Osteocyte (in vitro differentiated cells): ENCODE results near the gene LHFPL3. TPM values are rescaled to one million over a fixed set of nuclear protein-coding genes. Genes with fewer than 3 reads are reported as not detected.

Source experiments
- DNase-seq: peaks from one replicate; pipeline ENCODE4 v3.0.0; 2021; ENCODE audit warnings: mixed read lengths; ENCODE audit not compliant: unreplicated experiment; ENCODE audit errors: extremely low spot score
- H3K27ac Mint-ChIP-seq: one replicate; pipeline ENCODE4 v1.8.0; 2021; ENCODE audit warnings: mild to moderate bottlenecking, mixed read lengths; ENCODE audit not compliant: unreplicated experiment
- H3K27me3 Mint-ChIP-seq: one replicate; pipeline ENCODE4 v1.8.0; 2021; ENCODE audit warnings: mixed read lengths; ENCODE audit not compliant: unreplicated experiment
- H3K36me3 Mint-ChIP-seq: one replicate; pipeline ENCODE4 v1.8.0; 2021; ENCODE audit warnings: mixed read lengths; ENCODE audit not compliant: unreplicated experiment
- H3K4me1 Mint-ChIP-seq: one replicate; pipeline ENCODE4 v1.8.0; 2021; ENCODE audit warnings: mixed read lengths; ENCODE audit not compliant: unreplicated experiment
- H3K4me3 Mint-ChIP-seq: one replicate; pipeline ENCODE4 v1.8.0; 2021; ENCODE audit warnings: mild to moderate bottlenecking, moderate library complexity, mixed read lengths; ENCODE audit not compliant: unreplicated experiment
- H3K9me3 Mint-ChIP-seq: one replicate; pipeline ENCODE4 v1.8.0; 2021; ENCODE audit warnings: mixed read lengths; ENCODE audit not compliant: unreplicated experiment
- CTCF ChIP-seq: fragments of 200-600 bp; sonication (generic); IDR thresholded peaks from 2 replicates; pipeline ENCODE4 v1.5.0; 2021; ENCODE audit warnings: antibody characterized with exemption, mild to moderate bottlenecking, moderate library complexity
- total RNA-seq: library from RNA; stranded (reverse); gene quantifications from 2 replicates; pipeline ENCODE4 v1.2.1, GENCODE V29; 2021

LHFPL3 gene
- total RNA-seq, 1 donor from 2014 or later: not detected

GRCh38 chr7:104509874-104510273 lies 181.5 kb downstream of the LHFPL3 start:
- TF ChIP-seq CTCF: no peak
- no peak for DNase-seq
- Mint-ChIP-seq H3K9me3 (peaks cover 22% of the 10 kb centered on the region), H3K27me3 (no peaks in the 10 kb centered on the region), H3K4me1 (no peaks in the 10 kb centered on the region), H3K27ac (no peak overlapping the region), H3K4me3 (no peak overlapping the region), H3K36me3 (no peaks in the 10 kb centered on the region)

DNA sequence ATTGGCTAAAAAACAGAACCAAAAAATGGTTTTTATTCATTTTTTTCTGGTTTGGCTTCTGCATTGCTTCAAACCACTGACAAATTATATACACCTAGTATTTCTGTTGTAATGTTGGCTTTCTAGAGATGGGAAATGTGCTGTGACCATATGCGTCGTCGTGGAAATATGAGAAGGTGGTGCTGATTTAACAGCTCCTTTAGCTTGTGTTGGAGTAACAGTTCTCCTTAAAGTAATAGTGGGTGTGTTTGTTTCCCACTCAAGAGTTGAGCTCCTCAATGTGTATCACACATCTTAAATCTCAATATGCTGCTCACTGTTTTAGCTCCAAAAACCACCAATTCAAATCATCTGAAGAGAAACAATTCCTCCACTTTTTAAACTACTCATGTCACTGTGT lies 196.4 kb downstream of the LHFPL3 start:
- Mint-ChIP-seq H3K27me3 (no peaks in the 10 kb centered on the region), H3K4me1 (no peaks in the 10 kb centered on the region), H3K27ac (no peak overlapping the region), H3K9me3 (peaks cover 5% of the 10 kb centered on the region), H3K4me3 (no peak overlapping the region), H3K36me3 (no peaks in the 10 kb centered on the region)
- TF ChIP-seq CTCF: no peak
- no peak for DNase-seq

GRCh38 chr7:104528142-104528541 lies 199.7 kb downstream of the LHFPL3 start:
- Mint-ChIP-seq H3K9me3 (peaks cover 5% of the 10 kb centered on the region), H3K36me3 (no peaks in the 10 kb centered on the region), H3K4me1 (no peaks in the 10 kb centered on the region), H3K27ac (no peak overlapping the region), H3K27me3 (no peaks in the 10 kb centered on the region), H3K4me3 (no peak overlapping the region)
- TF ChIP-seq CTCF: no peak
- DNase-seq: no peak

DNA sequence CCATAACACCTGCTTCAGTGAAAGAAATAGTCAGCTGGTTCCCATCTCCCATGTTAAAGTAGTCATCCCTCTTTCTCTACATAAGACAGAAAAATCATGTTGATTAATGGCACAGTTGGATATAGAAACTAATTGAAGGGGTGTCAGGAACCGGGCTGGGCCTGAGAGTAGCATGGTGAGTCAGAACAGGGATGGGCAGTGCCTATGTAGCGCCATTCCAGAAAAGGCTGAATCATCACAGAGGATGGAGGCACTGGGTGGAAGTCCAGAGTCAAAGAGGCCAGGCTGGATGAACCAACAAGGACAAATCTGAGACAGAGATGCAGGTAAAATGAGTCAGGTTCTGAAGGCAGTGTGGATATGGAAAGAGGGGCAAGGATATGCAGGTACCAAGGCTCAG lies 201.2 kb downstream of the LHFPL3 start:
- no peaks in the 10 kb centered on the region for H3K4me1 Mint-ChIP-seq
- H3K4me3 Mint-ChIP-seq: no peak overlapping the region
- no peaks in the 10 kb centered on the region for H3K36me3 Mint-ChIP-seq
- no peak overlapping the region for H3K27ac Mint-ChIP-seq
- H3K9me3 Mint-ChIP-seq: peaks cover 5% of the 10 kb centered on the region
- TF ChIP-seq CTCF: no peak
- no peaks in the 10 kb centered on the region for H3K27me3 Mint-ChIP-seq
- no peak for DNase-seq

DNA sequence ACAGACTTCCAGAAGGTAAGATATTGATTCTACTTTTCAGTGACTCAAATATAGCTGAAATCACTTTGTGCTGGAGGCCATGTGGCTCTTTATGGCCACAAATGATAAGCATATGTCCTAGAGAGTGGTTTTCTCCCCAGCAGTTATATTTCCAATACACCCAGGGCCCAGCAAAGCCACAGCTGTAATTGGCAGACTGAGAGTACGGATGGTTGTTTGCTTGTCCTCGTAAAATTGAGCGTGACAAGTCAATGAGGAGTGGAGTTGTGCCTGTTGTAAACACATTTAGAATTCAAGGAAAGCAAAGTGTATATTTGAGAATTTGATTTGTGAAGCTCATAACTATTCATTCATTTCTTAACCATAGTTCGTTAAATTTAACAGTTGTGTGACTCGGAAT lies 201.8 kb downstream of the LHFPL3 start:
- no peak for DNase-seq
- Mint-ChIP-seq H3K4me3 (no peak overlapping the region), H3K9me3 (peaks cover 5% of the 10 kb centered on the region), H3K27me3 (no peaks in the 10 kb centered on the region), H3K27ac (no peak overlapping the region), H3K4me1 (no peaks in the 10 kb centered on the region), H3K36me3 (no peaks in the 10 kb centered on the region)
- TF ChIP-seq CTCF: no peak
